ENCODE measurements around the gene STN1. TPM values are rescaled to one million over a fixed set of nuclear protein-coding genes. Genes with fewer than 3 reads are reported as not detected.

The STN1 gene
- total and polyA plus RNA-seq, 2 of the 4 experiments (the other 2 are of a cell fraction) = 17.8 to 32.3 TPM

GRCh38 chr10:103929381-103929921 is 11.5 kb upstream of the STN1 start:
- ATAC-seq (ENCODE audit: low read depth) = peak; percentile 67
- POLR2A ChIA-PET (ENCODE audit: unreplicated experiment) = no interaction called here

More at GRCh38 chr10:103929381-103929921, 11.5 kb upstream of the STN1 start:
- Histone ChIP-seq H3K14ac (replicated peaks; ENCODE audit: low read depth, low read length) (no peak overlapping the region), H3K4me3 (ENCODE audit: insufficient read depth, low read depth, low read length) (no peak overlapping the region), H2BK5ac (ENCODE audit: low read depth, low read length, poor library complexity, severe bottlenecking) (no peak overlapping the region), H3K4me1 (ENCODE audit: control insufficient read depth, insufficient read depth, low read length) (no peaks in the 10 kb centered on the region), H2AK9ac (replicated peaks; ENCODE audit: low read depth, low read length, poor library complexity) (no peak overlapping the region), H3K9ac (ENCODE audit: low read depth, low read length) (no peak overlapping the region), H2BK120ac (ENCODE audit: low read depth, low read length) (no peak overlapping the region), H4K5ac (ENCODE audit: low read depth, low read length) (no peak overlapping the region), H3K9me1 (ENCODE audit: insufficient read depth, low read length) (no peaks in the 10 kb centered on the region), H3K4me2 (ENCODE audit: low read depth, low read length) (no peak overlapping the region), H2AK5ac (ENCODE audit: low read depth, low read length) (no peak overlapping the region), H4K8ac (ENCODE audit: low read depth in 2 of 2, low read length in 2 of 2) (no peak overlapping the region), H2AFZ (replicated peaks; ENCODE audit: low read length, poor library complexity) (no peak overlapping the region), H3K79me1 (ENCODE audit: low read depth in 1 of 2, low read length in 2 of 2) (no peaks in the 10 kb centered on the region), H4K20me1 (ENCODE audit: insufficient read depth, low read length) (no peaks in the 10 kb centered on the region), H2BK15ac (ENCODE audit: low read depth, low read length) (no peak overlapping the region), H3K36me3 (ENCODE audit: control insufficient read depth, insufficient read depth, low read length) (no peaks in the 10 kb centered on the region), H3K27ac (ENCODE audit: insufficient read depth, low read length) (no peak overlapping the region), H3K23ac (ENCODE audit: low read depth, low read length) (no peak overlapping the region), H4K91ac (ENCODE audit: insufficient read depth, low read depth, low read length) (no peak overlapping the region), H3K18ac (ENCODE audit: low read depth, low read length) (no peak overlapping the region), H3K4ac (ENCODE audit: low read depth, low read length) (no peak overlapping the region), H3K56ac (ENCODE audit: extremely low read depth, insufficient read depth, low read length) (no peak overlapping the region), H2BK20ac (ENCODE audit: low read depth, low read length) (no peak overlapping the region), H3K27me3 (ENCODE audit: control insufficient read depth, insufficient read depth, low read length) (no peaks in the 10 kb centered on the region), H3K9me3 (ENCODE audit: control insufficient read depth, insufficient read depth, low read length) (no peaks in the 10 kb centered on the region)
- 0% methylated on average over 1 of the region's 7 CpGs; no CpG with 5 or more reads in 1 of the 2 experiments for WGBS, 2 experiments (ENCODE audit: extremely low coverage in 2 of 2, insufficient read length in 1 of 2)
- in situ Hi-C loops (cut with MboI; ENCODE audit: low sequenced_read_pairs) (no loop called here), intact Hi-C loops (cut with micrococcal nuclease) (no loop called here), dilution Hi-C loops (cut with HindIII; ENCODE audit: low sequenced_read_pairs, unreplicated experiment) (no loop called here)
- TF ChIP-seq CEBPB (IDR thresholded peaks at IDR 0.05; ENCODE audit: low read depth, low read length) = no peak
- no peak for TF ChIP-seq POLR2A (IDR thresholded peaks at IDR 0.05; ENCODE audit: low read depth, low read length)
- no peak for TF ChIP-seq CHD1 (IDR thresholded peaks at IDR 0.05; ENCODE audit: low read depth, low read length)
- no peak for TF ChIP-seq FOS (IDR thresholded peaks at IDR 0.05; ENCODE audit: low read depth, low read length)
- no peak for TF ChIP-seq RFX5 (IDR thresholded peaks at IDR 0.05; ENCODE audit: low read depth, low read length)
- TF ChIP-seq SMC3 (IDR thresholded peaks at IDR 0.05; ENCODE audit: low read depth, low read length) = no peak
- no peak for TF ChIP-seq NFE2L2 (IDR thresholded peaks at IDR 0.05; ENCODE audit: low read depth, low read length)
- TF ChIP-seq RCOR1 (IDR thresholded peaks at IDR 0.05; ENCODE audit: insufficient replicate concordance, low read length) = no peak
- CTCF ChIA-PET = no interaction called here
- no TSS peak for BruUV-seq (replicated peaks)
- DNase-seq = no peak

All from IMR-90 (cell line).